ENCODE measurements around the gene TENM4. TPM values are rescaled to one million over a fixed set of nuclear protein-coding genes. Genes with fewer than 3 reads are reported as not detected.

TENM4 gene
- polyA plus RNA-seq, 1 of the 3 experiments (the other 2 are of a cell fraction), result 16.7 TPM

DNA sequence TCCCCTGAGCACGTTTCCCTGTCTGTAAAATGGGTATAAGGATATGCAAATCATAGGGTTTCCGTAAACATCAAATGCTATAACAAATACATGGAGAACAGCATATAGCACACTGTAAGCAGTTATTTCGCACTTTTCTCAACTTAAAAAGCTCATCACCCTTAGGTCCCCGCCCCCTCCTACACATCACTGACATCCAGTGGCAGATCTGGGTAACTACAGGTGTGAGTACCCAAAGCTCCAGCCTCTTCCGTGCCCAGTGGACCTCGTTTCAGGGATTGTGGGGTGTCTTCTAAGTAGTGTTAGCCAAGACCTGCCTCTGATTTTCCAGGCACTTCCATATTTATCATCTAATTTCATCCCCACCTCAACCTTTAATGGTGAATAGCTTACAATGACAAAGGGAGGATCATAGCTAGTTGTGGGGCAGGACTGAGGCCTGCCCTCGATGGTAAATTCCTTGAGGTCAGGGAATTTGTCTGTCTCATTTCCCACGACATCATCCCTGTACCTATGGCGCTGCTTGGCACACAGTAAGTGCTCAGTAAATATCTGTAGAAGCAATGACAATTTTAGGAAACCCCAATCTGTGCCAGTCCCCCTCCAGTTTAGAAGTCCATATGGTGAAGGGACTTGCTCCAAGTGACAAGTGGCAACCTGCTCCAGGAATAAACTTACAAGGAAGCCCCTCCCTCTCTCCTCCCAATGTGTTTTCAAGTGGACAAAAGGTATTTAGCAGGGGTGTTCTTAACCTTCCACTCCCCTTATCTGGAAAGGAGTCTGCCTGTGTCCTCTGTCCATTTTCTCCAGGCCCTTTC lies 340.5 kb downstream of the TENM4 start:
- WGBS (ENCODE audit: low lambda C conversion rate), result 56% methylated on average over 9 of the region's 9 CpGs
- no peaks in the 10 kb centered on the region for H4K20me1 ChIP-seq (ENCODE audit: insufficient read depth)
- POLR2A ChIA-PET, result interaction anchor here (1.1 to 2.1 kb wide), 3 partner anchors 37 to 340 kb away, joined by 3 to 4 read pairs (median 4); partner anchors contain the start of gene TENM4
- no peak overlapping the region for H3K4me2 ChIP-seq
- TF ChIP-seq JUND (IDR thresholded peaks at IDR 0.05) (no peak), RCOR1 (IDR thresholded peaks at IDR 0.05; ENCODE audit: low read length) (no peak), MXI1 (IDR thresholded peaks at IDR 0.05; ENCODE audit: low read depth, low read length) (no peak), MEF2A (IDR thresholded peaks at IDR 0.05; ENCODE audit: borderline replicate concordance, low read depth) (no peak), RAD21 (IDR thresholded peaks at IDR 0.05; ENCODE audit: low read length) (peak; percentile 86), EZH2phosphoT487 (IDR thresholded peaks at IDR 0.05; ENCODE audit: borderline replicate concordance, low read depth) (no peak), FOSL2 (IDR thresholded peaks at IDR 0.05; ENCODE audit: borderline replicate concordance, low read depth) (no peak), FOXJ3 (CRISPR knock-in tag; IDR thresholded peaks at IDR 0.05) (no peak), RFX5 (IDR thresholded peaks at IDR 0.05; ENCODE audit: low read length) (no peak), FOXM1 (IDR thresholded peaks at IDR 0.05; ENCODE audit: low read depth) (no peak), TCF12 (IDR thresholded peaks at IDR 0.05) (no peak), TAF1 (IDR thresholded peaks at IDR 0.05; ENCODE audit: borderline replicate concordance, low read depth, low read length) (no peak), NFIC (IDR thresholded peaks at IDR 0.05; ENCODE audit: borderline replicate concordance) (no peak), SMC3 (IDR thresholded peaks at IDR 0.05; ENCODE audit: low read depth, low read length) (peak; percentile 81)
- TF ChIP-seq, protein P1, sequence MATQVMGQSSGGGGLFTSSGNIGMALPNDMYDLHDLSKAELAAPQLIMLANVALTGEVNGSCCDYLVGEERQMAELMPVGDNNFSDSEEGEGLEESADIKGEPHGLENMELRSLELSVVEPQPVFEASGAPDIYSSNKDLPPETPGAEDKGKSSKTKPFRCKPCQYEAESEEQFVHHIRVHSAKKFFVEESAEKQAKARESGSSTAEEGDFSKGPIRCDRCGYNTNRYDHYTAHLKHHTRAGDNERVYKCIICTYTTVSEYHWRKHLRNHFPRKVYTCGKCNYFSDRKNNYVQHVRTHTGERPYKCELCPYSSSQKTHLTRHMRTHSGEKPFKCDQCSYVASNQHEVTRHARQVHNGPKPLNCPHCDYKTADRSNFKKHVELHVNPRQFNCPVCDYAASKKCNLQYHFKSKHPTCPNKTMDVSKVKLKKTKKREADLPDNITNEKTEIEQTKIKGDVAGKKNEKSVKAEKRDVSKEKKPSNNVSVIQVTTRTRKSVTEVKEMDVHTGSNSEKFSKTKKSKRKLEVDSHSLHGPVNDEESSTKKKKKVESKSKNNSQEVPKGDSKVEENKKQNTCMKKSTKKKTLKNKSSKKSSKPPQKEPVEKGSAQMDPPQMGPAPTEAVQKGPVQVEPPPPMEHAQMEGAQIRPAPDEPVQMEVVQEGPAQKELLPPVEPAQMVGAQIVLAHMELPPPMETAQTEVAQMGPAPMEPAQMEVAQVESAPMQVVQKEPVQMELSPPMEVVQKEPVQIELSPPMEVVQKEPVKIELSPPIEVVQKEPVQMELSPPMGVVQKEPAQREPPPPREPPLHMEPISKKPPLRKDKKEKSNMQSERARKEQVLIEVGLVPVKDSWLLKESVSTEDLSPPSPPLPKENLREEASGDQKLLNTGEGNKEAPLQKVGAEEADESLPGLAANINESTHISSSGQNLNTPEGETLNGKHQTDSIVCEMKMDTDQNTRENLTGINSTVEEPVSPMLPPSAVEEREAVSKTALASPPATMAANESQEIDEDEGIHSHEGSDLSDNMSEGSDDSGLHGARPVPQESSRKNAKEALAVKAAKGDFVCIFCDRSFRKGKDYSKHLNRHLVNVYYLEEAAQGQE (IDR thresholded peaks at IDR 0.05; ENCODE audit: low read depth, low read length), result no peak
- TF ChIP-seq, protein P2, sequence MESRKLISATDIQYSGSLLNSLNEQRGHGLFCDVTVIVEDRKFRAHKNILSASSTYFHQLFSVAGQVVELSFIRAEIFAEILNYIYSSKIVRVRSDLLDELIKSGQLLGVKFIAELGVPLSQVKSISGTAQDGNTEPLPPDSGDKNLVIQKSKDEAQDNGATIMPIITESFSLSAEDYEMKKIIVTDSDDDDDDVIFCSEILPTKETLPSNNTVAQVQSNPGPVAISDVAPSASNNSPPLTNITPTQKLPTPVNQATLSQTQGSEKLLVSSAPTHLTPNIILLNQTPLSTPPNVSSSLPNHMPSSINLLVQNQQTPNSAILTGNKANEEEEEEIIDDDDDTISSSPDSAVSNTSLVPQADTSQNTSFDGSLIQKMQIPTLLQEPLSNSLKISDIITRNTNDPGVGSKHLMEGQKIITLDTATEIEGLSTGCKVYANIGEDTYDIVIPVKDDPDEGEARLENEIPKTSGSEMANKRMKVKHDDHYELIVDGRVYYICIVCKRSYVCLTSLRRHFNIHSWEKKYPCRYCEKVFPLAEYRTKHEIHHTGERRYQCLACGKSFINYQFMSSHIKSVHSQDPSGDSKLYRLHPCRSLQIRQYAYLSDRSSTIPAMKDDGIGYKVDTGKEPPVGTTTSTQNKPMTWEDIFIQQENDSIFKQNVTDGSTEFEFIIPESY (IDR thresholded peaks at IDR 0.05; ENCODE audit: borderline replicate concordance, low read depth), result no peak
- TF ChIP-seq, protein P3, sequence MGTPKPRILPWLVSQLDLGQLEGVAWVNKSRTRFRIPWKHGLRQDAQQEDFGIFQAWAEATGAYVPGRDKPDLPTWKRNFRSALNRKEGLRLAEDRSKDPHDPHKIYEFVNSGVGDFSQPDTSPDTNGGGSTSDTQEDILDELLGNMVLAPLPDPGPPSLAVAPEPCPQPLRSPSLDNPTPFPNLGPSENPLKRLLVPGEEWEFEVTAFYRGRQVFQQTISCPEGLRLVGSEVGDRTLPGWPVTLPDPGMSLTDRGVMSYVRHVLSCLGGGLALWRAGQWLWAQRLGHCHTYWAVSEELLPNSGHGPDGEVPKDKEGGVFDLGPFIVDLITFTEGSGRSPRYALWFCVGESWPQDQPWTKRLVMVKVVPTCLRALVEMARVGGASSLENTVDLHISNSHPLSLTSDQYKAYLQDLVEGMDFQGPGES (IDR thresholded peaks at IDR 0.05; ENCODE audit: low read depth, low read length), result no peak
- TF ChIP-seq, protein P4, sequence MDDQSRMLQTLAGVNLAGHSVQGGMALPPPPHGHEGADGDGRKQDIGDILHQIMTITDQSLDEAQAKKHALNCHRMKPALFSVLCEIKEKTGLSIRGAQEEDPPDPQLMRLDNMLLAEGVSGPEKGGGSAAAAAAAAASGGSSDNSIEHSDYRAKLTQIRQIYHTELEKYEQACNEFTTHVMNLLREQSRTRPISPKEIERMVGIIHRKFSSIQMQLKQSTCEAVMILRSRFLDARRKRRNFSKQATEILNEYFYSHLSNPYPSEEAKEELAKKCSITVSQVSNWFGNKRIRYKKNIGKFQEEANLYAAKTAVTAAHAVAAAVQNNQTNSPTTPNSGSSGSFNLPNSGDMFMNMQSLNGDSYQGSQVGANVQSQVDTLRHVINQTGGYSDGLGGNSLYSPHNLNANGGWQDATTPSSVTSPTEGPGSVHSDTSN (IDR thresholded peaks at IDR 0.05), result no peak
- TF ChIP-seq, protein P5, sequence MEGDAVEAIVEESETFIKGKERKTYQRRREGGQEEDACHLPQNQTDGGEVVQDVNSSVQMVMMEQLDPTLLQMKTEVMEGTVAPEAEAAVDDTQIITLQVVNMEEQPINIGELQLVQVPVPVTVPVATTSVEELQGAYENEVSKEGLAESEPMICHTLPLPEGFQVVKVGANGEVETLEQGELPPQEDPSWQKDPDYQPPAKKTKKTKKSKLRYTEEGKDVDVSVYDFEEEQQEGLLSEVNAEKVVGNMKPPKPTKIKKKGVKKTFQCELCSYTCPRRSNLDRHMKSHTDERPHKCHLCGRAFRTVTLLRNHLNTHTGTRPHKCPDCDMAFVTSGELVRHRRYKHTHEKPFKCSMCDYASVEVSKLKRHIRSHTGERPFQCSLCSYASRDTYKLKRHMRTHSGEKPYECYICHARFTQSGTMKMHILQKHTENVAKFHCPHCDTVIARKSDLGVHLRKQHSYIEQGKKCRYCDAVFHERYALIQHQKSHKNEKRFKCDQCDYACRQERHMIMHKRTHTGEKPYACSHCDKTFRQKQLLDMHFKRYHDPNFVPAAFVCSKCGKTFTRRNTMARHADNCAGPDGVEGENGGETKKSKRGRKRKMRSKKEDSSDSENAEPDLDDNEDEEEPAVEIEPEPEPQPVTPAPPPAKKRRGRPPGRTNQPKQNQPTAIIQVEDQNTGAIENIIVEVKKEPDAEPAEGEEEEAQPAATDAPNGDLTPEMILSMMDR (IDR thresholded peaks at IDR 0.05), result peak; percentile 79
- no peaks in the 10 kb centered on the region for H3K9me3 ChIP-seq
- peak; percentile 82 for DNase-seq
- H3K27me3 ChIP-seq (ENCODE audit: insufficient read depth), result no peaks in the 10 kb centered on the region
- CTCF ChIA-PET, result interaction anchor here (0.6 to 5.0 kb wide), 48 partner anchors 9 to 454 kb away, joined by 3 to 60 read pairs (median 5); partner anchors contain the start of gene TENM4
- H3K4me3 ChIP-seq (ENCODE audit: low read depth in 2 of 2, low read length in 1 of 2), result no peak overlapping the region
- H3K9ac ChIP-seq, result no peak overlapping the region
- H3K4me1 ChIP-seq (ENCODE audit: control insufficient read depth in 1 of 2, insufficient read depth in 2 of 2, low read depth in 1 of 2, low read length in 1 of 2), result peaks cover 0 to 46% of the 10 kb centered on the region in 2 experiments; a peak in 1 of 4 replicates
- H3F3A ChIP-seq (replicated peaks; ENCODE audit: insufficient read depth), result no peaks in the 10 kb centered on the region
- no peaks in the 10 kb centered on the region for H3K36me3 ChIP-seq (replicated peaks in 1 of 2; ENCODE audit: control insufficient read depth in 1 of 2, insufficient read depth in 2 of 2, low read length in 1 of 2)
- no peak overlapping the region for H2AFZ ChIP-seq (ENCODE audit: low read depth)
- H3K79me2 ChIP-seq (ENCODE audit: insufficient read depth), result no peaks in the 10 kb centered on the region
- H3K9me2 ChIP-seq, result no peaks in the 10 kb centered on the region
- H3K27ac ChIP-seq (ENCODE audit: low read depth in 2 of 2, low read length in 1 of 2), result no peak overlapping the region; a peak in 2 of 4 replicates

Data from SK-N-SH (cell line).